GM18508 (cell line): ENCODE results near the gene PHF13.

Source experiments
- ATAC-seq: cut with Tn5 transposase; IDR thresholded peaks from one replicate; pipeline ENCODE4 v1.9.1; 2021; ENCODE audit warnings: moderate number of reproducible peaks; ENCODE audit not compliant: insufficient read depth, unreplicated experiment

Gene PHF13

DNA sequence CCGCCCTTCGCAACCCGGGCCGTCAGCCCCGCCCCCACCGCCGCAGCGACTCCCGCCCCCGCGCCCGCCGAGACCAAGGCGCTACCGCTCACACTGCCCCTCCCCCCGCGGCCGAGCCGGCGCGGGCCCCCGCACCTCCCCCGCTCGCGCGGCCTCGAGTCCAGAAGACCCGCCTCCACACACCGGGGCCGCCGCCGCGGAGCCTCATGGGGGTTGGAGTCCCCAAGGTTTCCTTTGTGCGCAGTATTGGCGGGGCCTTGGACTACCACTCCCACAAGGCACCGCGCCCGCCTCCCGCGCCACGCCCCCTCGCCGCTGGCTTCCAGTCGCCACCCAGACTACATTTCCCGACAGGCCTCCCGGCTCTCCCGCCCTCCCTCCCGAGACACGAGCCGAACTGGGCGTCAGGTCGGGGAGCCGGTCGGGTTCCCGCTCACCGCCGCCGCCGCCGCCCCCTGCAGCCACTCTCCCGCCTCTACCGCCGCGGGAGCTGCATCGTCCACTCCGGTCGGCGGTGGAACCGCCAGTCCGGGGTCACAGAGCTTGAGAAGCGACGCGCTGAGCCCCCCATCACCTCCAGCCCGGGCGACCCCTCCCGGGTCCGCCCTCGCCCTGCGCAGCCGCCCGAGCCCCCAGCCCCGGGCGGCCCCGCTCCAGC lies at the start of gene PHF13:
Gene PHF13, plus strand, starts transcription at position 371 of the 658 bp plus-strand sequence. CDS start 336 bp downstream, outside the sequence.
- peak; percentile 61 for ATAC-seq

DNA sequence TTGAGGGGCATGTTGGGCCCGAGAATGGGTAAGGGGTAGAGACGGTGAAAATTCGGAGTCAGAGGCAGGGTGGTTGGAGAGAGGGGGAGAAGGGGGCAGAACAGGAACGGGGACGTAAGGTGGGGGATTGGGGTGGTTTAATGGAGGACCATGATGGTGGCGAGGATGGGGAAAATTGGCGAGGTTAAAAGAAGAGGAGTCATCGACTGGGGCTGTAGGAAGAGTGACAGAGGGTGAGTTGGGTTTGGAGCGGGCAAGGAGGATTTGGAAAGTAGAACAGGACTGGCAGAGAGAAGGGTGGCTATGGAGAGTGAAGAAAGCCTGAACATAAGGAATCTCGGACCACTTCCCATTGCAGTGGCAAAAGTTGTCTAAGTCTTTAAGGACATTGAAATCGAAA lies 44.5 kb upstream of the PHF13 start:
- no peak for ATAC-seq

DNA sequence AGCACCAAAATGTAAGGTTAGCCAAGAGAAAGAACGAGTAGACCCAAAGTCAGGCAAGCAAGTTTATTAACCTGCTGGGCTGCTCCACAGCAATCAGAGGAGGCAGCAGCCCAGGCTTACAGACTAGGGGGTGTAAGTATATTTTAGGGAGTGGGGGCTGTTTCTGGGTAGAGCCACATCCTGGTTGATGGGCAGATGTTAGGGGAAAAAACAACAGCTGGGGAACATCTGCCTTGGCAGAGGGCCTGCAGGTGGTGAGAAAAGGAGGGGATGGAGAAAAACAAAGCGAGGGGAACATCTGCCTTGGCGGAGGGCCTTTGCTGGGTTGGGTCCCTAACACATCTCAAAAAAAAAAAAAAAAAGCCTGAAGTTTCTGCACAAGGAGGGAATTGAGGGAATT lies 43.4 kb upstream of the PHF13 start:
- no peak for ATAC-seq

DNA sequence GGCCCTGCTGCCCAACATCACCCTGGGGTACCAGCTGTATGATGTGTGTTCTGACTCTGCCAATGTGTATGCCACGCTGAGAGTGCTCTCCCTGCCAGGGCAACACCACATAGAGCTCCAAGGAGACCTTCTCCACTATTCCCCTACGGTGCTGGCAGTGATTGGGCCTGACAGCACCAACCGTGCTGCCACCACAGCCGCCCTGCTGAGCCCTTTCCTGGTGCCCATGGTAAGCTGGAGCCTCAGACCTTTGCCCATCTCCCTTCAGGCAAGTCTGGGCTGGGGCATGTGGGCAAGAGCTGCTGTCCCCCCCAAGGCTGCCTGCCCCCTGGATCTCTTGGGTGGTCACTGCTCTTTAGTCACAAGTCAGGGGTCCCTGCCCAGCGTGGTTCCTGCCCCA lies 42.5 kb upstream of the PHF13 start:
- no peak for ATAC-seq

DNA sequence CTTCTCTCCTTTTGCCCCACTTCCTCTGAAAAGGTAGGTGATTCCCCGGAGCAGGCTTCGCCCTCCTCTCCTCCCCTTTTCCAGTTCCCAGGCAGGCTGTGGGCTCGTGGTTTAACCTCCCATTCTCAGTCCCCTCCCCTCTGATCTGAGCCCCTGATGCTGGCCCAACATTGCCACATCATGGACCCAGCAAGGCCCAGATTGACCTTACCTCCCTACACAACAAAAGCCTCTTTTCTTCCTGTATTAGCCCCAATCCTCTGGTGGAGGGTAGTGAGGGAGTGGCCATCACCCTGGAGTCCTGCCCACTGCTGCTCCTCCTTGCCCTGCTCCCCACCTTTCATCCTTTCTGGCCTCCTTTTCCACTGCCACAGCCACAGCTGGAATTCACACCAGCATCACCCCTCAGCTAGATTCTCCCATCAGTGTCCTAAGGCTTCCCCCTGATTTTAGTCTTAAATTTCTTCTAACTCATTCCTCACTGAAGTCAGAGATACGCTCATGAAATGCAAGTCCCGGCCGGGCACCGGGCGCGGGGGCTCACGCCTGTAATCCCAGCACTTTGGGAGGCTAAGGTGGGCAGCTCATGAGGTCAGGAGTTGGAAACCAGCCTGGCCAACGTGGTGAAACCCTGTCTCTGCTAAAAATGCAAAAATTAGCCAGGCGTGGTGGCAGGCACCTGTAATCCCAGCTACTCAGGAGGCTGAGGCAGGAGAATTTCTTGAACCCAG lies 40.7 kb upstream of the PHF13 start:
- ATAC-seq = no peak

DNA sequence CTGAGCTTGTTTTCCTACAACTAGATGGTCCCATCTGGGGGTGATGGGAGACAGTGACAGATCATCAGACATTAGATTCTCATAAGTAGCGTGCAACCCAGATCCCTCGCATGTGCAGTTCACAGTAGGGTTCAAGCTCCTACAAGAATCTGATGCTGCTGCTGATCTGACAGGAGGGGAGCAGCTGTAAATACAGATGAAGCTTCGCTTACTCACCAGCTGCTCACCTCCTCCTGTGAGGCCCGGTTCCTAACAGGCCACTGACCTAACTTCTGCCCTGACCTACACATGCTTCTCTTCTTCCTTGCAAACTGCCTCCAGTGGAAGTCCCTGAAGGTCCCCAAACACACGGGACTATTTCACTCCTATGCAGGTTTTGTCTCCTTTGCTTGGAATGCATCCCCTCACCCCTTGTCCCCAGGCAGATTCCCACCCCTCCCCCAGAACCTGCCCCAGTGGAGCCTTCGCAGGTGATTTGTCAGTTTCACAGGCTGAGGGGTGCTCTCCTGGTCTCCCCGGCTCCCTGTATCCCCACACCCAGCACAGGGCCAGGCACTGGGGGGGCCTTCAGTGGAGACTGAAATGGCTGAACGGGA lies 39.4 kb upstream of the PHF13 start:
- ATAC-seq = no peak

DNA sequence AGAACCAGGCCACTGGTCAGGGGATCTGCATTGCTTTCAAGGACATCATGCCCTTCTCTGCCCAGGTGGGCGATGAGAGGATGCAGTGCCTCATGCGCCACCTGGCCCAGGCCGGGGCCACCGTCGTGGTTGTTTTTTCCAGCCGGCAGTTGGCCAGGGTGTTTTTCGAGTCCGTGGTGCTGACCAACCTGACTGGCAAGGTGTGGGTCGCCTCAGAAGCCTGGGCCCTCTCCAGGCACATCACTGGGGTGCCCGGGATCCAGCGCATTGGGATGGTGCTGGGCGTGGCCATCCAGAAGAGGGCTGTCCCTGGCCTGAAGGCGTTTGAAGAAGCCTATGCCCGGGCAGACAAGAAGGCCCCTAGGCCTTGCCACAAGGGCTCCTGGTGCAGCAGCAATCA lies 38.7 kb upstream of the PHF13 start:
- no peak for ATAC-seq

DNA sequence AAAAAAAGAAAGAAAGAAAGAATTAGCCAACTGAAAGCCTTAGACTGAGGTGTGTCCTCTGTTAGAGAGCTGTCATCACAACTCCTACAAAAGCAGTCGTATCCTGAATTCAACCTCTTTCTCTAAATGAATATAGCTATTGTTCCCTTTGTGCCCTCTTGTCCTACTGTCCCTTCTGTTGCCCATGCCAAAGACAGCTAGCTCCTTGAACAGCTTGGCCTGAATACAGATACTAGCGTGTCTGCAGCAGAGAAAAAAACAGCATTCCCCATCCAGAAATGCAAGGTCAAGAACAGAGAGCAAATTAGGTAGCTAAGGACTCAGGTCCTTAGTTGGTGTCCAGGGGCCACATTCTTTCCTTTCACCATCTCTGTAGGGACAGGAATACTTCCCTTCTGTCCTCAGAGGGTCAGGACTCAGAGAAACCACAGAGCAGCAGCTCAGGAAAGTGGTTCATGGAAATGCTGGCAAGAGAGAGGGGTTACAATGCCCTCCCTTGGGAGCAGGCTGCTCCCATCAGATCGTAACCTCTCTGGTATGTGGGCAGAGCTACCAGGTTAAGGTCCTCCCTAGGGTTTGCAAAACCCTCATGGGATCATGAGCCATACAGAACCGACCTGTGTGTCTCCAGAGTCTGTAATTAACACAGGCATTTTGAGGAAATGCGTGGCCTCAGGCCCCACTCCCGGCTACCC lies 35.6 kb upstream of the PHF13 start:
- no peak for ATAC-seq

DNA sequence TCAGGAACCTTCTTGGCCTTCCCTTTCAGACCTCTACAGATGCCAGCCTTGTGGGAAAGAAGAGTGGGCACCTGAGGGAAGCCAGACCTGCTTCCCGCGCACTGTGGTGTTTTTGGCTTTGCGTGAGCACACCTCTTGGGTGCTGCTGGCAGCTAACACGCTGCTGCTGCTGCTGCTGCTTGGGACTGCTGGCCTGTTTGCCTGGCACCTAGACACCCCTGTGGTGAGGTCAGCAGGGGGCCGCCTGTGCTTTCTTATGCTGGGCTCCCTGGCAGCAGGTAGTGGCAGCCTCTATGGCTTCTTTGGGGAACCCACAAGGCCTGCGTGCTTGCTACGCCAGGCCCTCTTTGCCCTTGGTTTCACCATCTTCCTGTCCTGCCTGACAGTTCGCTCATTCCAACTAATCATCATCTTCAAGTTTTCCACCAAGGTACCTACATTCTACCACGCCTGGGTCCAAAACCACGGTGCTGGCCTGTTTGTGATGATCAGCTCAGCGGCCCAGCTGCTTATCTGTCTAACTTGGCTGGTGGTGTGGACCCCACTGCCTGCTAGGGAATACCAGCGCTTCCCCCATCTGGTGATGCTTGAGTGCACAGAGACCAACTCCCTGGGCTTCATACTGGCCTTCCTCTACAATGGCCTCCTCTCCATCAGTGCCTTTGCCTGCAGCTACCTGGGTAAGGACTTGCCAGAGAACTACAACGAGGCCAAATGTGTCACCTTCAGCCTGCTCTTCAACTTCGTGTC lies 34.7 kb upstream of the PHF13 start:
- ATAC-seq = no peak

DNA sequence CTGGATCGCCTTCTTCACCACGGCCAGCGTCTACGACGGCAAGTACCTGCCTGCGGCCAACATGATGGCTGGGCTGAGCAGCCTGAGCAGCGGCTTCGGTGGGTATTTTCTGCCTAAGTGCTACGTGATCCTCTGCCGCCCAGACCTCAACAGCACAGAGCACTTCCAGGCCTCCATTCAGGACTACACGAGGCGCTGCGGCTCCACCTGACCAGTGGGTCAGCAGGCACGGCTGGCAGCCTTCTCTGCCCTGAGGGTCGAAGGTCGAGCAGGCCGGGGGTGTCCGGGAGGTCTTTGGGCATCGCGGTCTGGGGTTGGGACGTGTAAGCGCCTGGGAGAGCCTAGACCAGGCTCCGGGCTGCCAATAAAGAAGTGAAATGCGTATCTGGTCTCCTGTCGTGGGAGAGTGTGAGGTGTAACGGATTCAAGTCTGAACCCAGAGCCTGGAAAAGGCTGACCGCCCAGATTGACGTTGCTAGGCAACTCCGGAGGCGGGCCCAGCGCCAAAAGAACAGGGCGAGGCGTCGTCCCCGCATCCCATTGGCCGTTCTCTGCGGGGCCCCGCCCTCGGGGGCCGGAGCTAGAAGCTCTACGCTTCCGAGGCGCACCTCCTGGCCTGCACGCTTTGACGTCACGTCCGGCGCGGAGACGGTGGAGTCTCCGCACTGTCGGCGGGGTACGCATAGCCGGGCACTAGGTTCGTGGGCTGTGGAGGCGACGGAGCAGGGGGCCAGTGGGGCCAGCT lies 34.0 kb upstream of the PHF13 start, which contains the start of gene ZBTB48:
Gene ZBTB48, plus strand, starts transcription at position 621 of the 745 bp plus-strand sequence. CDS start 616 bp downstream, outside the sequence.
- ATAC-seq = peak; percentile 78

DNA sequence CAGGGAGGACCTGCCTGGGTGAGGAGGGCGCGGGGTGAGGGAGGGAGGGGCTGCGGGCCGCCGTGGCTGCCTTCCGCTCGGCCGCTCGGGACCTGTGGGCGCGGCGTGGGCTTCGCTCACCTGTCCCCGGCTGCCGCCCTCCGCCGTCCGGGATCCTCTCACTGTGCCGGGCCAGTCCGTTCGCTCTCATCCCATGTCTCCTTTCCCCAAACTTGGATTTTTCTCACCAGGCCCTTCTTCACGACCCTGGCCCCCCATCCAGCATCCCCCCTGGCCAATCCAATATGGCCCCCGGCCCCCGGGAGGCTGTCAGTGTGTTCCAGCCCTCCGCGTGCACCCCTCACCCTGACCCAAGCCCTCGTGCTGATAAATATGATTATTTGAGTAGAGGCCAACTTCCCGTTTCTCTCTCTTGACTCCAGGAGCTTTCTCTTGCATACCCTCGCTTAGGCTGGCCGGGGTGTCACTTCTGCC lies 33.4 kb upstream of the PHF13 start:
- ATAC-seq = no peak

DNA sequence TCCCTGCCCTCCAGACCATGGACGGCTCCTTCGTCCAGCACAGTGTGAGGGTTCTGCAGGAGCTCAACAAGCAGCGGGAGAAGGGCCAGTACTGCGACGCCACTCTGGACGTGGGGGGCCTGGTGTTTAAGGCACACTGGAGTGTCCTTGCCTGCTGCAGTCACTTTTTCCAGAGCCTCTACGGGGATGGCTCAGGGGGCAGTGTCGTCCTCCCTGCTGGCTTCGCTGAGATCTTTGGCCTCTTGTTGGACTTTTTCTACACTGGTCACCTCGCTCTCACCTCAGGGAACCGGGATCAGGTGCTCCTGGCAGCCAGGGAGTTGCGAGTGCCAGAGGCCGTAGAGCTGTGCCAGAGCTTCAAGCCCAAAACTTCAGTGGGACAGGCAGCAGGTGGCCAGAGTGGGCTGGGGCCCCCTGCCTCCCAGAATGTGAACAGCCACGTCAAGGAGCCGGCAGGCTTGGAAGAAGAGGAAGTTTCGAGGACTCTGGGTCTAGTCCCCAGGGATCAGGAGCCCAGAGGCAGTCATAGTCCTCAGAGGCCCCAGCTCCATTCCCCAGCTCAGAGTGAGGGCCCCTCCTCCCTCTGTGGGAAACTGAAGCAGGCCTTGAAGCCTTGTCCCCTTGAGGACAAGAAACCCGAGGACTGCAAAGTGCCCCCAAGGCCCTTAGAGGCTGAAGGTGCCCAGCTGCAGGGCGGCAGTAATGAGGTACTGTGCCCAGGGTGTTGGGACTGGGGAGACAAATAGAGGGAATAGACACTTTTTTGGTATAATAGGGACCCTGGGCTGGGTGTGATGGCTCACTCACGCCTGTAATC lies 32.7 kb upstream of the PHF13 start:
- ATAC-seq = no peak

DNA sequence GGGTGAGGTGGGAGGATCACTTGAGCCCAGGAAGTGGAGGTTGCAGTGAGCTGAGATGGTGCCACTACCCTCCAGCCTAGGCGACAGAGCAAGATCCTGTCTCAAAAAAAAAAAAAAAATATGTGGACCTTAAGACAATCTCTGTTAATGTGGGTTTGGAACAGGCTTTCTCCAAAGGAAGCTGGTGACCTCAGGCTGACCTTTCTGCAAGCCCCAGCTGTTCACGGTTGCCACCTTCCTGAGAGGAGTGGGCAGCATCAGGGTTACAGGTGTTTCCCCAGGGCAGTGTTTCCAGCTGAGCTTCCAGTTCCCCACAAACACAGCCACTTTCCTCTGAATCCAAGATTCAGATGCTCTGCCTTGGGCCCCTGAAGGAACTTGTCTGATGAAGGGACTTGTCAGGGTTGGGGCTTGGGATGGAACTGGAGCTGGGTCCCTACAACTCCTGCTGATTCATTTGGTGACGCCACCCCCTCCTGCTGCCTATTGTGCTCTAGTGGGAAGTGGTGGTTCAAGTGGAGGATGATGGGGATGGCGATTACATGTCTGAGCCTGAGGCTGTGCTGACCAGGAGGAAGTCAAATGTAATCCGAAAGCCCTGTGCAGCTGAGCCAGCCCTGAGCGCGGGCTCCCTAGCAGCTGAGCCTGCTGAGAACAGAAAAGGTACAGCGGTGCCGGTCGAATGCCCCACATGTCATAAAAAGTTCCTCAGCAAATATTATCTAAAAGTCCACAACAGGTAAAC lies 31.8 kb upstream of the PHF13 start:
- no peak for ATAC-seq

DNA sequence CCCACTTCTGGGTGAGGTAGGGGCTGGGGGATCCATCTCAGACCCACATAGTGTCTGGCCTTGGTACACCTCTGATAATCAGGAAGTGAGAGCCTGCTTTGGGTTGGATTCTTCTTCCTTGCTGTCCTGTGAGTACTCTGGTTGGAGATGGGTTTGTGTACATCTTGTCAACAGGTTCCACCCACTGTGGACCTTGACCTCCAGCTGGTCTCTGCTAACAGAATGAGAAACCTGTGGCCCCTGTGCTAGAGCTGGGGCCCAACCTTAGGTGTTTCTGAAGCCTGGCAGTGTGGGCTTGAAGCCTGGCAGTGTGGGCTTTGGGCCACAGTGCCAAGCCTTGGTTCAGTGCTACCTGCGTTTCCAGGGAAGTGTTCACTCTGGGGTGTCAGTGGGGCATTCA lies 31.2 kb upstream of the PHF13 start:
- ATAC-seq = no peak

DNA sequence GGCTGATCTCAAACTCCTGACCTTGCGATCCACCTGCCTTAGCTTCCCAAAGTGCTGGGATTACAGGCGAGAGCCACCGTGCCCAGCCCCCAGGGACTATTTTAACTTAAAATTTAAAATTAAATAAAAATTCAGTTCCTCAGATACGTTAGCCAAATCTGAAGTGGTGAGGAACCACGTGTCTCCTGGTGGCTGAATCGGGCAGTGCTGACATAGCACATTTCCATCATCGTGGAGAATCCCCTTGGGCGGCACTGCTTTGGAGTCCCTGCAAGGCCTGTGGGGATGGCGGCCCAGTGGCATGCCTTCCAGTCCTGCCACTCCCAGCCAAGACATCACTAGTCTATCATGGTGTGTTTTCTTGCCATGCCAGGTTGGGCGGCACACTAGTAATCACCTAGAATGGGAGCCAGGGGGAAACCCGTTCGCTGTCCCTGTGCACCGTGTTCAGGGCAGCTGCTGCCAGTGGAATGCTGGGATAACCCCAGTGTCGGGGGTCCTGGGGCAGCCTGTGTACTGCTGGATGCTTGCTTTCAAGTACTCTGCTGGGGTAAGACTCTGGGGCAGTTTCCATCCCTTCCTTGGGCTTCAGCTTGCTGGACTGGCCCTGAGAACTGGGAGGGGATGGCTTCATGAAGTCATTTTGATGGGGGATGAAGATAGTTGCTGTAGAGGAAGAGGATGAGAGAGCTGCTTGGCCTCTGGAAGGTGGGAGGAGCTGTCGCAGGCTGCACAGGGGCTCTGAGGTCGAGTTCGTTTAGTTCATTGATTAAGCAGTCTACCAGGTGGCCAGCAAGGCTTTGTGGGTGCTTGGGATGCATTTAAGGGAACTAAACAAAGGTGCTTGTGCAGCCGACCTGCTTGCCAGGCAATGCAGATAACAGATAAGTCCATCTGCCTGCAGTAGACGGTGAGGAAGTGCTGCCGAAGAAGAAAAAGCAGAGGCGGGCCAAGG lies 29.1 kb upstream of the PHF13 start:
- no peak for ATAC-seq

DNA sequence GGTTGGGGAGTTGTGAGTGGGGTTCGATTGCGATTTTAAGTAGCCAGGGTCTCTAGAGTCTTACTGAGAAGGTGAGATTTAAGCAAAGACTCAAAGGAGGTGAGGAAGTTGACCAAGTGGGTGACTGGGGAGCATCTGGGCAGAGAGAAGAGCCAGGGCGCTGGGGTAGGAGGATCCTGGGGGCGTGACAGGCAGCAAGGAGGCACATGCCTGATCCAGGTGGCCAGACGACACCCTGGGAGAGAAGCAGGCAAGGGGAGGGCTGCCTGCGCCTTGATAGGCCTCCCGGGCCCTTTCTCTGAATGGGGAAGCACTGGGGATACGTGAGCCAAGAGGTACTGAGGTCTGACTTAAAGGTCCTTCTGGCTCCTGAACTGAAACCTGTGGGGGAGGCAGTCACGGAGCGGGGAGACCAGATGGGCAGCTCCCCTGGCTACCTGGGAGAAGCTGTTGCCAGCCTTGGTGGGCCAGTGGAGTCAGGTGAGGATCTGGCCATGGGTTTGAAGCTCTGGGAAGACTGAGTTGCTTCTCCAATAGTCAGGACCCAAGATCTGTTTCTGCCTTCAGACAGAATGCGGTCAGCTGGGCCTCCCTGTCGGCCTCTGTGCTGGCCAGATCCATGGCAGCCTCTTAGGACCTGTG lies 28.3 kb upstream of the PHF13 start:
- no peak for ATAC-seq
